GM12878 (cell line): ENCODE data around the gene CTSF. TPM values are rescaled to one million over a fixed set of nuclear protein-coding genes. Genes with fewer than 3 reads are reported as not detected.

Source experiments
- ATF3 ChIP-seq: IDR thresholded peaks from 2 replicates; pipeline ENCODE4 v1.6.1; 2011; ENCODE audit warnings: low read depth, mild to moderate bottlenecking, low read length, moderate library complexity, borderline replicate concordance; ENCODE audit errors: extremely low read depth
- BCLAF1 ChIP-seq: fragments of 450-650 bp; IDR thresholded peaks from 2 replicates; pipeline ENCODE4 v1.6.1; 2017; ENCODE audit warnings: antibody characterized with exemption, mild to moderate bottlenecking, moderate library complexity
- EP300 ChIP-seq, 2 experiments: fragments of 150-350 bp in 1 of 2; IDR thresholded peaks; 2 replicates each; pipeline ENCODE4 v1.6.1; 2011 to 2012; ENCODE audit warnings: low read depth in 2 of 2, low read length in 2 of 2, borderline replicate concordance in 1 of 2, improper control_type of control experiment in 1 of 2, inconsistent platforms in 1 of 2; ENCODE audit not compliant: control insufficient read depth in 1 of 2
- HDAC6 ChIP-seq: fragments of 200-600 bp; sonication (generic); IDR thresholded peaks from one replicate; pipeline ENCODE4 v1.8.0; 2017; ENCODE audit warnings: antibody characterized with exemption; ENCODE audit not compliant: unreplicated experiment
- IRF4 ChIP-seq: IDR thresholded peaks from 2 replicates; pipeline ENCODE4 v1.6.1; 2011; ENCODE audit warnings: low read depth, low read length
- JUNB ChIP-seq: IDR thresholded peaks from 2 replicates; pipeline ENCODE4 v1.6.1; 2016; ENCODE audit warnings: antibody characterized with exemption, mild to moderate bottlenecking
- MLLT1 ChIP-seq: fragments of 450-650 bp; IDR thresholded peaks from 2 replicates; pipeline ENCODE4 v1.6.1; 2016; ENCODE audit warnings: mild to moderate bottlenecking
- NBN ChIP-seq: fragments of 450-650 bp; IDR thresholded peaks from 2 replicates; pipeline ENCODE4 v1.6.1; 2016
- PML ChIP-seq: IDR thresholded peaks from 2 replicates; pipeline ENCODE4 v1.6.1; 2012; ENCODE audit warnings: low read length, inconsistent platforms
- SIN3A ChIP-seq: IDR thresholded peaks from 2 replicates; pipeline ENCODE4 v1.6.1; 2012; ENCODE audit warnings: low read depth, low read length, improper control_type of control experiment
- SMAD5 ChIP-seq: IDR thresholded peaks from 2 replicates; pipeline ENCODE4 v1.6.1; 2016; ENCODE audit warnings: antibody characterized with exemption, low read depth
- SPI1 ChIP-seq: IDR thresholded peaks from 2 replicates; pipeline ENCODE4 v1.6.1; 2011; ENCODE audit warnings: low read depth, mild to moderate bottlenecking, low read length, moderate library complexity, borderline replicate concordance; ENCODE audit not compliant: insufficient read depth
- STAT1 ChIP-seq: fragments of 450-650 bp; conservative IDR thresholded peaks from 2 replicates; pipeline ENCODE4 v1.6.1; 2014; ENCODE audit warnings: antibody characterized with exemption, mild to moderate bottlenecking
- SUPT20H ChIP-seq: IDR thresholded peaks from 2 replicates; pipeline ENCODE4 v1.6.1; 2011; ENCODE audit warnings: low read depth, mild to moderate bottlenecking, low read length, moderate library complexity, borderline replicate concordance; ENCODE audit not compliant: control insufficient read depth
- TBL1XR1 ChIP-seq: IDR thresholded peaks from 2 replicates; pipeline ENCODE4 v1.6.1; 2012; ENCODE audit warnings: low read depth, low read length, improper control_type of control experiment
- ZBTB33 ChIP-seq: fragments of 450-650 bp; IDR thresholded peaks from 2 replicates; pipeline ENCODE4 v1.6.1; 2017; ENCODE audit warnings: mild to moderate bottlenecking
- ZNF592 ChIP-seq: fragments of 450-650 bp; IDR thresholded peaks from 2 replicates; pipeline ENCODE4 v1.6.1; 2017; ENCODE audit warnings: mild to moderate bottlenecking, moderate library complexity
- polyA plus RNA-seq, 11 experiments: library from polyadenylated mRNA; depleted of rRNA in 4 of 11; unstranded in 6 of 11; stranded (reverse) in 5 of 11; fragments of >200 nt; fragmentation: Nextera tagmentation in 4 of 11; fragmentation: Illumina TruSeq in 1 of 11; extraction: Ambion mirVana in 4 of 11; extraction: Trizol in 1 of 11; gene quantifications; 1 replicate in 1 of 11; 2 replicates in 10 of 11; pipeline versions ENCODE4 v1.2.1 to v1.2.3, GENCODE V29; 2011 to 2016; ENCODE audit warnings: inconsistent platforms in 2 of 11, missing spikeins in 2 of 11, low read depth in 1 of 11
- total RNA-seq, 4 experiments: library from RNA; depleted of rRNA in 3 of 4; stranded (reverse); fragments of >200 nt in 3 of 4; fragmentation: Illumina TruSeq in 1 of 4; extraction: Trizol in 1 of 4; gene quantifications; 2 replicates each; pipeline versions ENCODE4 v1.2.1 to v1.2.3, GENCODE V29; 2013 to 2021

Gene CTSF
- total and polyA plus RNA-seq, 10 of the 15 experiments (the other 5 are each of a cell fraction or from before 2014, with no cell fraction given) = 0.11 to 0.41 (median 0.26) TPM; not detected in 4

- TF ChIP-seq ZNF592 = no peak
- no peak for TF ChIP-seq TBL1XR1
- no peak for TF ChIP-seq EP300 (IDR thresholded peaks at IDR 0.05; ENCODE audit: borderline replicate concordance in 1 of 2, control insufficient read depth in 1 of 2, low read depth in 2 of 2, low read length in 2 of 2)
- TF ChIP-seq HDAC6 = no peak
- no peak for TF ChIP-seq BCLAF1
- TF ChIP-seq SUPT20H = no peak
- TF ChIP-seq ZBTB33 = no peak
- no peak; the same call in none of the 2 replicates for TF ChIP-seq NBN
- TF ChIP-seq SPI1 = no peak
- TF ChIP-seq SMAD5 = no peak
- no peak for TF ChIP-seq MLLT1
- TF ChIP-seq STAT1 = 0 out of 2 replicates have a peak, but pooled peaks have one; percentile 71
- TF ChIP-seq ATF3 = no peak
- no peak for TF ChIP-seq PML
- TF ChIP-seq IRF4 = no peak
- TF ChIP-seq SIN3A = peak; percentile 39; the same call in 1 of the 2 replicates
- TF ChIP-seq JUNB = no peak
Measured at GRCh38 chr11:66545701-66546367, 22.6 kb downstream of the CTSF start, which contains the start of gene ZDHHC24 (continued).
